Stomach (tissue), 4 donors: Measurements from ENCODE around the gene SDHC.

Source experiments
- CTCF ChIP-seq, 7 experiments: fragments of 450-650 bp in 4 of 7; fragments of 200-600 bp in 3 of 7; sonication (generic) in 3 of 7; IDR thresholded peaks; one replicate each; pipeline ENCODE4 v1.5.1; 2016 to 2019; ENCODE audit warnings: antibody characterized with exemption in 7 of 7, control low read depth in 2 of 7, mild to moderate bottlenecking in 1 of 7
- POLR2A ChIP-seq, 4 donors: fragments of 450-650 bp; IDR thresholded peaks; one replicate each; pipeline ENCODE4 v1.6.1; 2016; ENCODE audit warnings: antibody characterized with exemption in 4 of 4, control low read depth in 2 of 4, mild to moderate bottlenecking in 1 of 4, moderate library complexity in 1 of 4

- TF ChIP-seq CTCF (IDR thresholded peaks at IDR 0.05) = no peak
- TF ChIP-seq POLR2A (IDR thresholded peaks at IDR 0.05) = no peak
Measured at GRCh38 chr1:161290779-161291178, 23.4 kb upstream of the SDHC start.
